ENCODE results near the gene PSMG4.

PSMG4 gene

GRCh38 chr6:3293271-3294155, 34.8 kb downstream of the PSMG4 start:
- no peak for ATAC-seq (ENCODE audit: low read depth)
- no peaks in the 10 kb centered on the region for H3K9me3 ChIP-seq (ENCODE audit: severe bottlenecking)
- no peaks in the 10 kb centered on the region for H3K4me1 ChIP-seq (ENCODE audit: insufficient read depth, poor library complexity, severe bottlenecking)
- peak; percentile 18 for DNase-seq (ENCODE audit: low spot score)
- H3K4me3 ChIP-seq (ENCODE audit: severe bottlenecking) = no peak overlapping the region
- no peak for TF ChIP-seq CTCF (IDR thresholded peaks at IDR 0.05; ENCODE audit: poor library complexity, severe bottlenecking)
- no peak overlapping the region for H3K27ac ChIP-seq (ENCODE audit: poor library complexity, severe bottlenecking)
- no peaks in the 10 kb centered on the region for H3K27me3 ChIP-seq (ENCODE audit: insufficient read depth, poor library complexity, severe bottlenecking)
- H3K36me3 ChIP-seq (ENCODE audit: low read depth) = no peaks in the 10 kb centered on the region

- DNase-seq (ENCODE audit: low spot score) = no peak
- Histone ChIP-seq H3K4me3 (ENCODE audit: severe bottlenecking) (no peak overlapping the region), H3K27ac (ENCODE audit: poor library complexity, severe bottlenecking) (no peak overlapping the region), H3K4me1 (ENCODE audit: insufficient read depth, poor library complexity, severe bottlenecking) (no peaks in the 10 kb centered on the region), H3K27me3 (ENCODE audit: insufficient read depth, poor library complexity, severe bottlenecking) (no peaks in the 10 kb centered on the region), H3K36me3 (ENCODE audit: low read depth) (no peaks in the 10 kb centered on the region), H3K9me3 (ENCODE audit: severe bottlenecking) (no peaks in the 10 kb centered on the region)
- TF ChIP-seq CTCF (IDR thresholded peaks at IDR 0.05; ENCODE audit: poor library complexity, severe bottlenecking) = no peak
- no peak for ATAC-seq (ENCODE audit: low read depth)
Measured at GRCh38 chr6:3294396-3294795, 35.6 kb downstream of the PSMG4 start.

- no peaks in the 10 kb centered on the region for H3K9me3 ChIP-seq (ENCODE audit: severe bottlenecking)
- peak; percentile 42 for DNase-seq (ENCODE audit: low spot score)
- no peaks in the 10 kb centered on the region for H3K36me3 ChIP-seq (ENCODE audit: low read depth)
- TF ChIP-seq CTCF (IDR thresholded peaks at IDR 0.05; ENCODE audit: poor library complexity, severe bottlenecking) = no peak
- ATAC-seq (ENCODE audit: low read depth) = no peak
- no peaks in the 10 kb centered on the region for H3K27me3 ChIP-seq (ENCODE audit: insufficient read depth, poor library complexity, severe bottlenecking)
- no peaks in the 10 kb centered on the region for H3K4me1 ChIP-seq (ENCODE audit: insufficient read depth, poor library complexity, severe bottlenecking)
- H3K27ac ChIP-seq (ENCODE audit: poor library complexity, severe bottlenecking) = no peak overlapping the region
- no peak overlapping the region for H3K4me3 ChIP-seq (ENCODE audit: severe bottlenecking)
Measured at GRCh38 chr6:3294921-3295871, 36.4 kb downstream of the PSMG4 start.

DNA sequence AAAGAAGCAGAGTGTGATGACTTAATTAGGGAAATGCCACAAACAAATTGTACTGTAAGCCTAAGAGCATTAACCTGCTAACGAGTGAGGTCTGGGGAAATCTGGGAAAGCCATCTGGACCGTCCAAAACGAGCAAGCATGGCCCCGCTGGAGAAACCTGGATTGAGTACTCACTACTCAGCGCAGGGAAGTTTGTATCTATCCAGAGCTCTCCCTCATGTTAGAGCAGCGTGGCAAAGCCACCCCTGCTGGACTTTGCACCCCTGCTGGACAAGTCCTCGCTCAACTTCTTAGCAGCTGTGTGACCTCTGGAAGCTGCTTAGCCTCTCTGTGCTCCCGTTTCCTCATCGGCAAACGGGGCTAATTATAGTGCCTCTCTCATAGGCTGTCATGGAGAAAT, 37.3 kb downstream of the PSMG4 start:
- no peaks in the 10 kb centered on the region for H3K36me3 ChIP-seq (ENCODE audit: low read depth)
- no peaks in the 10 kb centered on the region for H3K9me3 ChIP-seq (ENCODE audit: severe bottlenecking)
- TF ChIP-seq CTCF (IDR thresholded peaks at IDR 0.05; ENCODE audit: poor library complexity, severe bottlenecking) = no peak
- DNase-seq (ENCODE audit: low spot score) (no peak), ATAC-seq (ENCODE audit: low read depth) (no peak)
- H3K27ac ChIP-seq (ENCODE audit: poor library complexity, severe bottlenecking) = no peak overlapping the region
- H3K4me3 ChIP-seq (ENCODE audit: severe bottlenecking) = no peak overlapping the region
- no peaks in the 10 kb centered on the region for H3K4me1 ChIP-seq (ENCODE audit: insufficient read depth, poor library complexity, severe bottlenecking)
- no peaks in the 10 kb centered on the region for H3K27me3 ChIP-seq (ENCODE audit: insufficient read depth, poor library complexity, severe bottlenecking)

All from RWPE2 (cell line).